Measurements from ENCODE around the gene FGF12. TPM values are rescaled to one million over a fixed set of nuclear protein-coding genes. Genes with fewer than 3 reads are reported as not detected.

The FGF12 gene
- total RNA-seq, 1 experiment from 2014 or later: 0.51 TPM

GRCh38 chr3:192155194-192155593 is 572.1 kb downstream of the FGF12 start:
- Histone ChIP-seq H3K27me3 (ENCODE audit: control insufficient read depth, insufficient read depth, low read length) (peaks cover 3% of the 10 kb centered on the region), H3K27ac (ENCODE audit: low read length) (no peak overlapping the region), H3K4me3 (ENCODE audit: low read depth in 2 of 2, low read length in 2 of 2) (peak overlapping the region; percentile 15 to 23; a peak in 3 of 4 replicates), H3K9me3 (ENCODE audit: control insufficient read depth, insufficient read depth, low read depth, low read length) (no peaks in the 10 kb centered on the region), H3K36me3 (ENCODE audit: control insufficient read depth, insufficient read depth, low read length) (no peaks in the 10 kb centered on the region), H3K4me1 (ENCODE audit: control insufficient read depth, insufficient read depth, low read length) (no peaks in the 10 kb centered on the region)
- BruUV-seq (replicated peaks): no TSS peak
- DNase-seq (ENCODE audit: low read depth, low spot score) (no peak), ATAC-seq (no peak)
- no peak for TF ChIP-seq SIN3A (IDR thresholded peaks at IDR 0.05; ENCODE audit: borderline replicate concordance, insufficient read depth, low read depth, low read length)
- TF ChIP-seq CTCF (IDR thresholded peaks at IDR 0.05): no peak
- no peak for TF ChIP-seq REST (IDR thresholded peaks at IDR 0.05; ENCODE audit: insufficient read depth in 1 of 2, low read depth in 2 of 2, low read length in 1 of 2)
- ChIA-PET POLR2A (no interaction called here), CTCF (no interaction called here)
- intact Hi-C loops (cut with micrococcal nuclease; ENCODE audit: unreplicated experiment) (no loop called here), in situ Hi-C loops (cut with HindIII; ENCODE audit: low pct_unique_long_range_greater_than_20kb, low sequenced_read_pairs) (no loop called here)

DNA sequence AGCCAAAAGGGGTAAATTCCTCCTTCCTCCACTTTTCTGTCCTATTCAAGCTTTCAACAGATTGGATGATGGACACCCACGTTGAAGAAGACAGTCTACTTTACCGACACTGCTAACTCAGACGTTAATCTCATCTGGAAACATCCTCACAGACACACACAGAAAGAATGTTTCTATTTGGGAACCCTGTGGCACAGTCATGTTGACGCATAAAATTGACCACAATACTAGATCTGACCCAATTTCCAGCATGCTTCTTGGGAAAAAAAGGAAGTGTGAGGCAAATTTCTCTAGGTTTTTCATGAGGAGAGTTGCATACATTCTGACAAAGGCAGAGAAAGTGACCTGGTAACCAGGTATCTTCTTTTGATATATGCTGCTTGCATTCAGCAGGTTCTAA is 594.1 kb downstream of the FGF12 start:
- intact Hi-C loops (cut with micrococcal nuclease; ENCODE audit: unreplicated experiment) (loop anchor here (10.0 kb wide), 1 partner anchor 312 kb away; no protein-coding TSS in a partner anchor), in situ Hi-C loops (cut with HindIII; ENCODE audit: low pct_unique_long_range_greater_than_20kb, low sequenced_read_pairs) (no loop called here)
- no peaks in the 10 kb centered on the region for H3K27me3 ChIP-seq (ENCODE audit: control insufficient read depth, insufficient read depth, low read length)
- BruUV-seq (replicated peaks): no TSS peak
- TF ChIP-seq SIN3A (IDR thresholded peaks at IDR 0.05; ENCODE audit: borderline replicate concordance, insufficient read depth, low read depth, low read length) (no peak), REST (IDR thresholded peaks at IDR 0.05; ENCODE audit: insufficient read depth in 1 of 2, low read depth in 2 of 2, low read length in 1 of 2) (no peak), TCF7L2 (IDR thresholded peaks at IDR 0.05; ENCODE audit: low read depth, low read length) (no peak), POLR2AphosphoS5 (IDR thresholded peaks at IDR 0.05; ENCODE audit: low read depth, low read length) (no peak), CTCF (IDR thresholded peaks at IDR 0.05) (no peak)
- no peak for ATAC-seq
- H3K4me1 ChIP-seq (ENCODE audit: control insufficient read depth, insufficient read depth, low read length): no peaks in the 10 kb centered on the region
- no peak overlapping the region for H3K4me3 ChIP-seq (ENCODE audit: low read depth in 2 of 2, low read length in 2 of 2)
- no peaks in the 10 kb centered on the region for H3K36me3 ChIP-seq (ENCODE audit: control insufficient read depth, insufficient read depth, low read length)
- CTCF ChIA-PET: no interaction called here
- no peak overlapping the region for H3K27ac ChIP-seq (ENCODE audit: low read length)
- H3K9me3 ChIP-seq (ENCODE audit: control insufficient read depth, insufficient read depth, low read depth, low read length): no peaks in the 10 kb centered on the region
- POLR2A ChIA-PET: no interaction called here
- DNase-seq (ENCODE audit: low read depth, low spot score): no peak

All from Panc1 (cell line).